HFFc6 (cell line): ENCODE measurements around the gene ZDHHC19. TPM values are rescaled to one million over a fixed set of nuclear protein-coding genes. Genes with fewer than 3 reads are reported as not detected.
A peak's percentile ranks its signal among the peaks of the same experiment; 100 is the strongest.

Source experiments
- DNase-seq: peaks from one replicate; pipeline ENCODE4 v3.0.0-alpha.2; 2018
- H3K27ac Mint-ChIP-seq: 2 replicates; pipeline ENCODE4 v1.8.0; 2020; ENCODE audit warnings: mild to moderate bottlenecking, mixed read lengths
- H3K27me3 Mint-ChIP-seq: 2 replicates; pipeline ENCODE4 v1.8.0; 2021; ENCODE audit warnings: mild to moderate bottlenecking, moderate library complexity, mixed read lengths; ENCODE audit not compliant: insufficient read depth
- H3K36me3 Mint-ChIP-seq: 2 replicates; pipeline ENCODE4 v1.8.0; 2021; ENCODE audit warnings: low read depth, mixed read lengths
- H3K4me1 Mint-ChIP-seq: 2 replicates; pipeline ENCODE4 v1.8.0; 2020; ENCODE audit warnings: low read depth, mixed read lengths
- H3K4me3 Mint-ChIP-seq: 2 replicates; pipeline ENCODE4 v1.8.0; 2020; ENCODE audit warnings: mild to moderate bottlenecking, moderate library complexity, mixed read lengths
- H3K9me3 Mint-ChIP-seq: 2 replicates; pipeline ENCODE4 v1.8.0; 2020; ENCODE audit warnings: mild to moderate bottlenecking, mixed read lengths
- total RNA-seq, 6 experiments: library from RNA; stranded (reverse); fragmentation: NEBNext Ultra II Directional; extraction: Animal tissue kit (Norgen Biotek cat#: 25700); gene quantifications; 2 replicates in 1 of 6; 3 replicates in 5 of 6; pipeline ENCODE4 v1.2.3, GENCODE V29; 2021
- TF ChIP-seq, protein P1 (sequence below): fragments of 200-600 bp; sonication (generic); IDR thresholded peaks from 2 replicates; pipeline ENCODE4 v1.5.0; 2021; ENCODE audit warnings: antibody characterized with exemption, mild to moderate bottlenecking

The ZDHHC19 gene
- total RNA-seq, 6 experiments from 2014 or later, result not detected

DNA sequence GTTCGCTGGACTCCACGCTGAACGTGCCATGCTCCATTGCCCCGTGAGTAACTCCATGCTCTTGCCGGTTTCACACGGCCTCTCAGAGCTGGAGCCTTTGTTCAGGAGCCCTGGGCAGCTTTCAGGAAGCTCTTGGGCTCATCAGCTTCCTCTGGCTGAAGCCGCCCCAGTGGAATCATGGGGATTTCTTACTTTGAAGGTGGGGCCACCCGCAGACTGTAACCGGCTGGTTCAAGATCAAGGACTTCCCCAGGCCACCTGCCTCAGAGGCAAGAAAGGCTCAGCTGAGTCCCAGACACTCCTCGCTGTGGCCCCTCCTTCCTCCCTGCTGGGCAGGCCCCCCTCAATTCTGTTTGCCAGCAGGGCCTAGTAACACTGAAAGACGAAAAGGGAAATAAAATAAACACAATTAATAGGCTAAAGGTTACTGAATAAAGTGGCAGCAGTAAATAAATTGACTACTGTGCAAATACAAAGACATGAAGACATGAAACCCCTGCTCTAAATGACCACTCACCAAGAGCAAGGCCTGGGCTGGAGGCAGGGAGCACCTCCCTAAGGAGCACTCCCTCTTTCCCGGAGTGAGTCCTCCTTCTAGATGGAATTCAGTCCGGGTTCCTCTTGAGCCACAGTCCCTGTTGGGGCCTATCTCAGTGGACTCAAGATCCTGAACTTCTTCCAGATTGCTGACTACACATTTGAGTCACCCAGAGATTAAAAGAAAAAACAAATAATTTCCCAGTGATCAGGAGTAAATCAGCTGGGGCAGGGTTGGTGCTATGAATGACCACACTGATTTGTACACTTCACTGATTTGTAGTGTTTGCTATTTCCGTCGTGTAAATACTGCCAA, 51.0 kb downstream of the ZDHHC19 start:
- Mint-ChIP-seq H3K36me3 (no peaks in the 10 kb centered on the region), H3K27ac (0 out of 2 replicates have a peak overlapping the region, but pooled peaks have one; percentile 1), H3K9me3 (no peaks in the 10 kb centered on the region), H3K4me1 (peaks cover 12% of the 10 kb centered on the region), H3K27me3 (peaks cover 11% of the 10 kb centered on the region), H3K4me3 (no peak overlapping the region)
- DNase-seq, result peak; percentile 62
- TF ChIP-seq, protein P1, sequence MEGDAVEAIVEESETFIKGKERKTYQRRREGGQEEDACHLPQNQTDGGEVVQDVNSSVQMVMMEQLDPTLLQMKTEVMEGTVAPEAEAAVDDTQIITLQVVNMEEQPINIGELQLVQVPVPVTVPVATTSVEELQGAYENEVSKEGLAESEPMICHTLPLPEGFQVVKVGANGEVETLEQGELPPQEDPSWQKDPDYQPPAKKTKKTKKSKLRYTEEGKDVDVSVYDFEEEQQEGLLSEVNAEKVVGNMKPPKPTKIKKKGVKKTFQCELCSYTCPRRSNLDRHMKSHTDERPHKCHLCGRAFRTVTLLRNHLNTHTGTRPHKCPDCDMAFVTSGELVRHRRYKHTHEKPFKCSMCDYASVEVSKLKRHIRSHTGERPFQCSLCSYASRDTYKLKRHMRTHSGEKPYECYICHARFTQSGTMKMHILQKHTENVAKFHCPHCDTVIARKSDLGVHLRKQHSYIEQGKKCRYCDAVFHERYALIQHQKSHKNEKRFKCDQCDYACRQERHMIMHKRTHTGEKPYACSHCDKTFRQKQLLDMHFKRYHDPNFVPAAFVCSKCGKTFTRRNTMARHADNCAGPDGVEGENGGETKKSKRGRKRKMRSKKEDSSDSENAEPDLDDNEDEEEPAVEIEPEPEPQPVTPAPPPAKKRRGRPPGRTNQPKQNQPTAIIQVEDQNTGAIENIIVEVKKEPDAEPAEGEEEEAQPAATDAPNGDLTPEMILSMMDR, result no peak

DNA sequence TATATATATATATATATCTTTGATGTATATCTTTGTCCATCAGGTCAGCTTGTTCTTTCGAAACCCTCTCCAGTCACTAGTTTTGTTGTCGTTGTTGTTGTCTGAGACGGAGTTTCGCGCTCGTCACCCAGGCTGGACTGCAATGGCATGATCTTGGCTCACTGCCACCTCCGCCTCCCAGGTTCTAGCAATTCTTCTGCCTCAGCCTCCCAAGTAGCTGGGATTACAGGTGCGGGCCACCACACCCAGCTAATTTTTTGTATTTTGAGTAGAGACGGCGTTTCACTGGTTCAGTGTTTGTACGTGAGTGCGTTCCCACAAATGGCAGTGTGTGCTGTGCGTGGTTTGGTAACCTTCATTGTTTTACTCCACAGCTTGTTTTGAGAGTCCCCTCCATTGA, 51.7 kb downstream of the ZDHHC19 start:
- Mint-ChIP-seq H3K36me3 (no peaks in the 10 kb centered on the region), H3K27me3 (peaks cover 11% of the 10 kb centered on the region), H3K4me3 (no peak overlapping the region), H3K9me3 (no peaks in the 10 kb centered on the region), H3K27ac (no peak overlapping the region), H3K4me1 (peaks cover 12% of the 10 kb centered on the region)
- DNase-seq, result no peak
- TF ChIP-seq, protein P1, result no peak

DNA sequence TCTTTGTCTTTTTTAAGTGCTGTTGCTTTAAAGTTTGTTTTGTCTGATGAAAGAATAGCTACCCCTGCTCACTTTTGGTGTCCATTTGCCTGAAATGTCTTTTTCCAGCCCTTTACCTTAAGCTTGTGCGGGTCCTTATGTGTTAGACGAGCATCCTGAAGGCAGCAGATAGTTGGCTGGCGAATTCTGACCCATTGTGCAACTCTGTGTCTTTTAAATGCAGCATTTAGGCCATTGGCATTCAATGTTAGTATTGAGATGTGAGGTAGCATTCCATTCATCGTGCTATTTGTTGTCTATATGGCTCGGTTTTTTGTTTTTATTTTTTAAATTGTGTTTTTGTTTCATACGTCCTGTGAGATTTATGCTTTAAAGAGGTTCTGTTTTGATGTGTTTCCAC, 55.0 kb downstream of the ZDHHC19 start:
- H3K9me3 Mint-ChIP-seq, result peaks cover 5% of the 10 kb centered on the region; the same call in 1 of the 2 replicates
- H3K4me3 Mint-ChIP-seq, result no peak overlapping the region
- H3K27ac Mint-ChIP-seq, result no peak overlapping the region
- TF ChIP-seq, protein P1, result no peak
- peaks cover 12% of the 10 kb centered on the region for H3K4me1 Mint-ChIP-seq
- peaks cover 23% of the 10 kb centered on the region for H3K27me3 Mint-ChIP-seq
- H3K36me3 Mint-ChIP-seq, result no peaks in the 10 kb centered on the region
- DNase-seq, result no peak

DNA sequence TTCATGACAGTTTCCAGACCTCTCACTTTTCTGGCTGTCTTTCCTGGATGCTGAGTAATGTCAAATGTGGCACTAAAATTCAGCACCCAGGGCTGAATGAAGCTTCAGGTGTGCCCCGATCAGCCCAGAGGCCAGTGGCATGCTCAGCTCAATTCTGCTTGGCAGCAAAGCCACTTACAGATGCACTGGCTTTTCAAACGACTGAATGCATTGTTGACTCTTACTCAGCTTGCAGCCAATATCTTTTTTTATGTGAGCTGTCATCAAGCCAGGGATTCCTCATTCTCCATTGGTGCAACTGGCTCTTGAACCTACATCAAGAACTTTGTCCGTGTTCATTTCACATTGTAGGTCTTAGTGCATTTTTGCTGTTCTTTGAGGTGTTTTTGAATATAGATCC, 60.7 kb downstream of the ZDHHC19 start:
- H3K27me3 Mint-ChIP-seq, result peaks cover 21% of the 10 kb centered on the region
- TF ChIP-seq, protein P1, result no peak
- no peaks in the 10 kb centered on the region; the same call in 1 of the 2 replicates for H3K36me3 Mint-ChIP-seq
- H3K4me3 Mint-ChIP-seq, result no peak overlapping the region
- no peak overlapping the region for H3K27ac Mint-ChIP-seq
- no peaks in the 10 kb centered on the region for H3K4me1 Mint-ChIP-seq
- no peak for DNase-seq
- H3K9me3 Mint-ChIP-seq, result peaks cover 25% of the 10 kb centered on the region

DNA sequence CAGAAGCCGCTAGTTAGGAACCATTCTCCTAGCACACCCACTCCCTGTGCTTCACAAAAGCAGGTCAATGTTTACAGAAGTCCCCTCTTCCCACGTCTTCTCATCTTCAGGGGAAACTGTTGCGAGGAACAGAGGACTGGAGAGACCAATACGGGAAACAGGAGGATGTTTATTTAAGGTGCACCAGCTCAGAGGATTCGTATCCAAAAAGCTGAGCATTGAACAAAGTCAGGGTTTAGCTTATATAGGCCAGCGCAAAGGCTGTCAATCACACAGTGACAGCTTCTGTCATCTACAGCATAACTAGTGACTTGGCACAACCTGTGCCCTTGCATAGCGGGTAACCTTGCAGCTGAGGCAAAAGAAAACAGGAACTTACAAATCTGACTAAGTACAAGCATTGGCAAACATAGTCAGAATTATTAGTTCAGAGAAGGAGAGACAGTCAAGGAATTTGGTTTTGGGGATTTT, 61.3 kb downstream of the ZDHHC19 start:
- Mint-ChIP-seq H3K4me3 (no peak overlapping the region), H3K4me1 (peaks cover 2% of the 10 kb centered on the region), H3K9me3 (peaks cover 25% of the 10 kb centered on the region), H3K36me3 (no peaks in the 10 kb centered on the region; the same call in none of the 2 replicates), H3K27me3 (peaks cover 18% of the 10 kb centered on the region), H3K27ac (no peak overlapping the region)
- TF ChIP-seq, protein P1, result no peak
- no peak for DNase-seq
